WTC11 (cell line): ENCODE measurements around the gene TRIM23. TPM values are rescaled to one million over a fixed set of nuclear protein-coding genes. Genes with fewer than 3 reads are reported as not detected.

ENCODE experiments used
- ATAC-seq: fragments of 200-7000 bp; cut with Tn5 transposase; 2 replicates; pipeline ENCODE4 v1.10.0; 2021; ENCODE audit warnings: mild to moderate bottlenecking, moderate library complexity
- CTCF ChIA-PET: fragments of 300-600 bp; sonication (Branson Sonifier 250); formaldehyde crosslinking; loops from one replicate; lab custom pipeline; 2021; ENCODE audit warnings: antibody characterized with exemption; lab: Charles Lee
- POLR2A ChIA-PET: fragments of 350-600 bp; sonication (Branson Sonifier 250); formaldehyde crosslinking; loops from one replicate; lab custom pipeline; 2021; ENCODE audit warnings: antibody characterized with exemption; lab: Charles Lee
- DNase-seq: peaks from one replicate; pipeline ENCODE4 v3.0.0; 2021; ENCODE audit warnings: low spot score
- H3K27ac Mint-ChIP-seq: 2 replicates; pipeline ENCODE4 v1.8.0; 2021; ENCODE audit warnings: mixed read lengths
- H3K27me3 Mint-ChIP-seq: 2 replicates; pipeline ENCODE4 v1.8.0; 2021; ENCODE audit warnings: low read depth, mild to moderate bottlenecking, moderate library complexity, mixed read lengths
- H3K36me3 Mint-ChIP-seq: 2 replicates; pipeline ENCODE4 v1.8.0; 2021; ENCODE audit warnings: mixed read lengths
- H3K4me1 Mint-ChIP-seq: 2 replicates; pipeline ENCODE4 v1.8.0; 2022; ENCODE audit warnings: mixed read lengths
- H3K4me3 Mint-ChIP-seq: 2 replicates; pipeline ENCODE4 v1.8.0; 2021; ENCODE audit warnings: mild to moderate bottlenecking, moderate library complexity, mixed read lengths
- H3K9me3 Mint-ChIP-seq: 2 replicates; pipeline ENCODE4 v1.8.0; 2021; ENCODE audit warnings: mixed read lengths
- AFF4 ChIP-seq: sonication (generic); formaldehyde crosslinking; IDR thresholded peaks from 2 replicates; pipeline ENCODE4 v1.8.1; 2023; ENCODE audit warnings: mild to moderate bottlenecking, missing genetic modification reagents, borderline replicate concordance
- ATF3 ChIP-seq: sonication (generic); formaldehyde crosslinking; conservative IDR thresholded peaks from 2 replicates; pipeline ENCODE4 v1.8.1; 2022; ENCODE audit warnings: mild to moderate bottlenecking, missing genetic modification reagents
- EMX1 ChIP-seq: fragments of 250-450 bp; sonication (Bioruptor Pico); IDR thresholded peaks from 2 replicates; pipeline ENCODE4 v1.8.0; 2021; ENCODE audit warnings: mild to moderate bottlenecking
- ESRRA ChIP-seq: sonication (generic); formaldehyde crosslinking; IDR thresholded peaks from 2 replicates; pipeline ENCODE4 v1.8.1; 2022; ENCODE audit warnings: mild to moderate bottlenecking, missing genetic modification reagents, borderline replicate concordance
- ETV6 ChIP-seq: sonication (generic); formaldehyde crosslinking; IDR thresholded peaks from 2 replicates; pipeline ENCODE4 v1.8.1; 2022; ENCODE audit warnings: mild to moderate bottlenecking, missing genetic modification reagents
- HMGA2 ChIP-seq: fragments of 250-450 bp; sonication (Bioruptor Pico); IDR thresholded peaks from 2 replicates; pipeline ENCODE4 v1.4.0; 2021; ENCODE audit warnings: mild to moderate bottlenecking, moderate library complexity
- IRF2 ChIP-seq: sonication (generic); formaldehyde crosslinking; IDR thresholded peaks from 2 replicates; pipeline ENCODE4 v1.8.0; 2022; ENCODE audit warnings: low read depth, missing genetic modification reagents, borderline replicate concordance
- JAZF1 ChIP-seq: fragments of 250-450 bp; sonication (Bioruptor Pico); IDR thresholded peaks from 2 replicates; pipeline ENCODE4 v1.9.0; 2021; ENCODE audit warnings: moderate library complexity, mild to moderate bottlenecking, inconsistent platforms
- KAT7 ChIP-seq: sonication (generic); formaldehyde crosslinking; IDR thresholded peaks from 2 replicates; pipeline ENCODE4 v1.8.1; 2023; ENCODE audit warnings: missing genetic modification reagents, mild to moderate bottlenecking, borderline replicate concordance
- MYBL2 ChIP-seq: sonication (generic); formaldehyde crosslinking; IDR thresholded peaks from 2 replicates; pipeline ENCODE4 v1.8.1; 2023; ENCODE audit warnings: mild to moderate bottlenecking, moderate library complexity, missing genetic modification reagents
- PREB ChIP-seq: sonication (generic); formaldehyde crosslinking; IDR thresholded peaks from 2 replicates; pipeline ENCODE4 v1.8.1; 2022; ENCODE audit warnings: mild to moderate bottlenecking, missing genetic modification reagents, moderate library complexity, borderline replicate concordance
- PRRX2 ChIP-seq: fragments of 250-450 bp; sonication (Bioruptor Pico); IDR thresholded peaks from 2 replicates; pipeline ENCODE4 v1.8.0; 2021; ENCODE audit warnings: mild to moderate bottlenecking
- SMAD3 ChIP-seq: sonication (generic); formaldehyde crosslinking; IDR thresholded peaks from 2 replicates; pipeline ENCODE4 v1.8.0; 2022; ENCODE audit warnings: missing genetic modification reagents, mild to moderate bottlenecking, borderline replicate concordance
- TEAD1 ChIP-seq: sonication (generic); formaldehyde crosslinking; IDR thresholded peaks from 2 replicates; pipeline ENCODE4 v1.8.0; 2022; ENCODE audit warnings: mild to moderate bottlenecking, missing genetic modification reagents
- ZBTB43 ChIP-seq: sonication (generic); formaldehyde crosslinking; IDR thresholded peaks from 2 replicates; pipeline ENCODE4 v1.8.1; 2023; ENCODE audit warnings: mild to moderate bottlenecking, missing genetic modification reagents
- ZNF121 ChIP-seq: sonication (generic); formaldehyde crosslinking; IDR thresholded peaks from 2 replicates; pipeline ENCODE4 v1.8.0; 2023; ENCODE audit warnings: missing genetic modification reagents
- ZNF263 ChIP-seq: sonication (generic); formaldehyde crosslinking; IDR thresholded peaks from 2 replicates; pipeline ENCODE4 v1.8.1; 2022; ENCODE audit warnings: low read depth, mild to moderate bottlenecking, moderate library complexity, missing genetic modification reagents
- ZNF416 ChIP-seq: fragments of 250-450 bp; sonication (Bioruptor Pico); IDR thresholded peaks from 2 replicates; pipeline ENCODE4 v1.9.0; 2021; ENCODE audit warnings: mild to moderate bottlenecking, inconsistent platforms
- ZNF425 ChIP-seq: fragments of 250-450 bp; sonication (Bioruptor Pico); conservative IDR thresholded peaks from 2 replicates; pipeline ENCODE4 v1.9.0; 2021; ENCODE audit warnings: mild to moderate bottlenecking
- ZNF512 ChIP-seq: sonication (generic); formaldehyde crosslinking; IDR thresholded peaks from 2 replicates; pipeline ENCODE4 v1.8.1; 2022; ENCODE audit warnings: missing genetic modification reagents, borderline replicate concordance
- ZNF532 ChIP-seq: fragments of 250-450 bp; sonication (Bioruptor Pico); IDR thresholded peaks from 2 replicates; pipeline ENCODE4 v1.9.0; 2021; ENCODE audit warnings: mild to moderate bottlenecking, borderline replicate concordance
- total RNA-seq: library from RNA; stranded (reverse); gene quantifications from 3 replicates; pipeline ENCODE4 v1.2.3, GENCODE V29; 2021

TRIM23 gene
- total RNA-seq, 1 experiment from 2014 or later: 11.8 TPM

GRCh38 chr5:65588694-65589093 is 35.4 kb downstream of the TRIM23 start:
- DNase-seq (no peak), ATAC-seq (no peak)
- Mint-ChIP-seq H3K27ac (no peak overlapping the region), H3K4me3 (no peak overlapping the region), H3K9me3 (no peaks in the 10 kb centered on the region), H3K27me3 (no peaks in the 10 kb centered on the region), H3K36me3 (peaks cover 32% of the 10 kb centered on the region), H3K4me1 (no peaks in the 10 kb centered on the region)
- TF ChIP-seq KAT7: no peak
- no peak for TF ChIP-seq EMX1
- no peak for TF ChIP-seq MYBL2 (CRISPR knock-in tag)
- TF ChIP-seq PREB (CRISPR knock-in tag): no peak
- TF ChIP-seq ETV6: no peak
- no peak for TF ChIP-seq ZNF416 (CRISPR knock-in tag)
- no peak for TF ChIP-seq HMGA2
- TF ChIP-seq ATF3 (CRISPR knock-in tag): no peak
- no peak for TF ChIP-seq IRF2 (CRISPR knock-in tag)
- TF ChIP-seq SMAD3 (CRISPR knock-in tag): no peak
- TF ChIP-seq PRRX2: no peak
- no peak for TF ChIP-seq ZNF512 (CRISPR knock-in tag)
- TF ChIP-seq JAZF1 (CRISPR knock-in tag): no peak
- no peak for TF ChIP-seq ZNF425
- TF ChIP-seq TEAD1 (CRISPR knock-in tag): no peak
- TF ChIP-seq ZNF263 (CRISPR knock-in tag): no peak
- no peak for TF ChIP-seq AFF4 (CRISPR knock-in tag)
- POLR2A ChIA-PET: no interaction called here
- CTCF ChIA-PET: no interaction called here

- H3K4me3 Mint-ChIP-seq: no peak overlapping the region
- CTCF ChIA-PET: no interaction called here
- ATAC-seq: no peak
- no peak overlapping the region for H3K27ac Mint-ChIP-seq
- no peaks in the 10 kb centered on the region for H3K27me3 Mint-ChIP-seq
- DNase-seq: no peak
- H3K36me3 Mint-ChIP-seq: peaks cover 34% of the 10 kb centered on the region
- no peaks in the 10 kb centered on the region for H3K9me3 Mint-ChIP-seq
- H3K4me1 Mint-ChIP-seq: no peaks in the 10 kb centered on the region
- POLR2A ChIA-PET: no interaction called here
- TF ChIP-seq JAZF1 (CRISPR knock-in tag) (no peak), ZBTB43 (CRISPR knock-in tag) (no peak), ESRRA (CRISPR knock-in tag) (no peak), MYBL2 (CRISPR knock-in tag) (no peak), ZNF532 (CRISPR knock-in tag) (no peak), ZNF121 (CRISPR knock-in tag) (no peak)
Measured at GRCh38 chr5:65577141-65577540, 47.0 kb downstream of the TRIM23 start.
